HG02970 (cell line): ENCODE measurements around the gene CCDC194.

Experiments
- ATAC-seq: cut with Tn5 transposase; IDR thresholded peaks from one replicate; pipeline ENCODE4 v1.9.1; 2021; ENCODE audit warnings: mild to moderate bottlenecking, moderate library complexity, moderate number of reproducible peaks; ENCODE audit not compliant: unreplicated experiment, low FRiP score

CCDC194 gene, protein sequence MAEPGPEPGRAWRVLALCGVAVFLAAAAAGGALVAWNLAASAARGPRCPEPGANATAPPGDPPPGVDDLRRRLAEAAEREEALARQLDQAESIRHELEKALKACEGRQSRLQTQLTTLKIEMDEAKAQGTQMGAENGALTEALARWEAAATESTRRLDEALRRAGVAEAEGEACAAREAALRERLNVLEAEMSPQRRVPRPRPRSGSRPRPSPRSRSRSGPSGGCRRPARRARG

DNA sequence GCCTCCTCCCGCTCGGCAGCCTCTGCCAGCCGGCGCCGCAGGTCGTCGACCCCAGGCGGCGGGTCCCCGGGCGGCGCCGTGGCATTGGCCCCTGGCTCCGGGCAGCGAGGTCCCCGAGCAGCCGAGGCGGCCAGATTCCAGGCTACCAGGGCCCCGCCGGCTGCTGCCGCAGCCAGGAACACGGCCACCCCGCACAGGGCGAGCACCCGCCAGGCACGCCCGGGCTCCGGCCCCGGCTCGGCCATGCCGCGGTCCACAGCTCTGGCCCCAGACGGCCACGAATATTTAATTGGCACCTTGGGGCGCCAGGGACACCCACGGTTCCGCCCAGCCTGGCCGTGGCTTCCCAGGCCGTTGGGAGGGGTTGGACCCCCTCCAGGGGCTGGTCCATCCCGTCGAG, at the start of gene CCDC194:
CCDC194 (minus strand) TSS at position 283 of the 400 bp plus-strand sequence; CDS start at position 245, 38 bp downstream.
- ATAC-seq: no peak

DNA sequence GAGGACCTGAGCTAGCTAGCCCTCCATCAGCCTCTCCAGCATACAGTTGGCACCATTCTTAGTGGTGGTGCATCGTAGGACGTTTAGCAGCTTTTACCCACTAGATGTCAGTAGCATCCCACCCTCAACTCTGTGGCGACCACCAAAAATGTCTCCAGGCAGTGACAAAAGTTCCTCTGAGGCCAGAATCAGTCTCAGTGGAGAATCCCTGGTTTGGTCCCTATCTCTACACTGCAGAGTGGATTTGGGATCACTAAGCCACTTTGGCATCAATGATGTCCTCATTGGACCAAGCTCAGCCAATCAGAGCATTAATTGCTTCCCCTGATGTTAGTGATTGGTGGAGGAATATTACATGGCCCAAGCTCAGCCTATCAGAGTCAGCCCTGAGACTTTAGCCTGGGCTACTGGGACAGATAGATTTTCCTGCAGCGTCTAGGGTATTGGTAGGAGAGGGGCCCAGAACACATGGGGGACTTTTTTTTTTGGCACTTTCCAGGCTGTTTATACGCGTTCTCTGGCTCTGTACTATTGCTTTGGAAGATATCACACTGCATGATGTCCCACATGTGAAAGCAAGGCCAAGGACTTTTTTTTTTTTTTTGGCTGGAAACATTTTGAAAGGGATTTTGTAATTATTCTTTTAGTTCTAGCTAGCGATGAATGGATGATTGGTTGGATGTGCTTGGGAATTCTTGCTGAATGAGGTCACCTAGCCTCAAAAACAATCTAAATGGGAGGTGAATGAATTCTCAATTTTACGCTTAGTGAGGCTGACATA, 47.4 kb upstream of the CCDC194 start:
- no peak for ATAC-seq

DNA sequence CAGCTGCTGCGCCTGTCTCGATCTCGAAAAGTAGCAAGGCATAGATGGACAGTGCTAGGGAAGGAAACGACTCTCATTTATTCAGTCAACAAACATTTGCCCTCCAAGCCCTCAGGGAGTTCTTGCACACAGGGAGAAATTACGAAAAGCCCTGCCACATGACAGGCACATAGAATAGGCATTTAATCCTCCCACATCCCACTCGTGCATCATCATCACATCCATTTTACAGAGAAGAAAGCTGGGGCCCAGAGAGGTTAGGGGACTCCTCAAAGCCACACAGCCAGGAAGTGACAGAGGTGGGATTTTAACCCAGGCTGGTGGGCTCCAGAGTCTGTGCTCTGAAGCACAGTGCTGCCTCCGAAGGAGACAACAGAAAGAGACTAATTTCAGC, 42.9 kb upstream of the CCDC194 start:
- no peak for ATAC-seq

DNA sequence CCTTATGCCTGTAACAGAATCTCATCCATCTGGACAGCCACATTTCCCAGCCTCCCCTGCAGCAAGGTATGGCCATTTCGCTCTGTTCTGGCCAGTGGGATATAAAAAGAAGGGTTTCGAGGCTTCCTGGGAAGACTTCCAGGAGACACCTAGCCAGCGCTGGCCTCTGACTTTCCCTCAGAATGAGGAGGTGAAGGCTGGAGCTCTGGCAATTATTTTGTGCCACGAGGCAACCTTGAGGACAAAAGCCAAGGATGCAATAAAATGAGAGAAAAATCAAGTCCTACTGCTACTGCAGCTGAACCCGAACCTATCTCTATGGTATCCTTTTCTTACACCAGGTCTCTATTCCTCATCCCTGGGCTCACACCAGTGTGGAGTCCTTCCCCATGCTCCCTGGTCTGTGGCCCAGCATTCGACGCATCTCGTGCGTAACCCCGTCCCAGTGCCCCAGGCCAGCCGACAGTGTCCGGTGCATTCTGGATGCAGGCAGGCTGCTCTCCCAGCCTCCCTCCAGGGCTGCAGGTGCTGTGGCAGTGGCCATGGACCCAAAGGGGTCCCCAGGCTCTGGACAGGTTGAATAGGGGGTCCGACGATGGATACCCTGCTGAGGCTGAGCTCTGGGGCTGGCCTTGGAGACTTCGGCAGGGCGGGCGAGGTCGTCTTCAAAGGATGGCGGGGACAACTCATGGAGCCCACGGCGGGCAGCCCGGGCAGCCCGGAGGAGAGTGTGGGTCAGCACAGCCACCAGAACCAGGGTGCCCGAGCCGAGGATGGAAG, 42.3 kb upstream of the CCDC194 start:
- ATAC-seq: no peak

DNA sequence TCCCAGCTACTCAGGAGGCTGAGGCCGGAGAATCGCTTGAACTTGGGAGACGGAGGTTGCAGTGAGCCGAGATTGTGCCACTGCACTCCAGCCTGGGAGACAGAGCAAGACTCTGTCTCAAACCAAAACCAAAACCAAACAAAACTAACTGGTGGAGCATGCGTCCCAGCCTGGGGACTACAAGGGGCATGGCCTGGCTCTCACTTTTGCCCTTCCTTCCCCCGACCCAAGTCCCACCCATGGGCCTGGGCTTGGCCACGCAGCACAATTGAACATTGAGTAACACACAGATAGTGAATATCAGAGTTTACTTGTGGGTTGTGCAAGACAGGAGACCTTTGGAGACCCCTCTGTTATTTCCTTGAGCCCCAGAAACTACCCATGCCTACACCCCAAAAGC, 41.2 kb upstream of the CCDC194 start:
- ATAC-seq: no peak

DNA sequence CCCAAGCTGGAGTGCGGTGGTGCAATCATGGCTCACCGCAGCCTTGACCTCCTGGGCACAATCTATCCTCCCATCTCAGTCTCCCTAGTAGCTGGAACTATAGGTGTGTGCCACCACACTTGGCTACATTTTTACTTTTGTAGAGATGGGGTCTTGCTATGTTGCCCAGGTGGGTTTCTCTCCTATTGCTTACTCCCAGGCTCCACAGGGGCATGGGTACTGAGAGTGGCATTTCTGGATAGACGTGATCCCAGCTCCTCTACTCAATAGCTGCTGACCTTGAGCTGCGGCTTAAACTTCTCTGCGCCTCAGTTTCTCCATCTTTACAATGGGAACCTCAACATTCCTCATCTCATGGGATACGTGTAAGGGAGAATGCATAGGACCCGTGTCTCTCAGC, 37.4 kb upstream of the CCDC194 start:
- ATAC-seq: no peak

DNA sequence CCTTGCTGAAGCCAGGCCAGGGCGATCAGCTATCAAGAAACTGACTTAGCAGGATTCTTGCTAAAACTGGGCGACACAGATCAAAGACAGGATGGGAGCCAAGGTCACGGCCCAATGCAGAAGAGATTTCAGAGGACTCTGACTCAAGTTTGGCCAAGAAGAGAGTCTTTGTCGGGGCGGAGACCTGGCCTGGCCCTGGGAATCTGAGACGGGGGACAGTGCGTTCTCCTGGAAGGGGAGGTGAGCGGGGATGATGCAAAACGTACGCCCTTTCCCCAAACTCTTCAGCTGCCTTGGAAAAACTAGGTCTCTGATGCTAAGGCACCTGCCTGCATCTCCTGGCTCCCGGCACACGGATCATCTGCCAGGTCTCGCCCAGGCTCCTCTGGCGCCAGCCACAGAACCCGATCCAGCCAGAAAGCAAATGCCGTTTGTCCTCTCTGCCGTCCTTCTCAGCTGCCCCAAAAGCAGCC, 35.7 kb upstream of the CCDC194 start:
- no peak for ATAC-seq

DNA sequence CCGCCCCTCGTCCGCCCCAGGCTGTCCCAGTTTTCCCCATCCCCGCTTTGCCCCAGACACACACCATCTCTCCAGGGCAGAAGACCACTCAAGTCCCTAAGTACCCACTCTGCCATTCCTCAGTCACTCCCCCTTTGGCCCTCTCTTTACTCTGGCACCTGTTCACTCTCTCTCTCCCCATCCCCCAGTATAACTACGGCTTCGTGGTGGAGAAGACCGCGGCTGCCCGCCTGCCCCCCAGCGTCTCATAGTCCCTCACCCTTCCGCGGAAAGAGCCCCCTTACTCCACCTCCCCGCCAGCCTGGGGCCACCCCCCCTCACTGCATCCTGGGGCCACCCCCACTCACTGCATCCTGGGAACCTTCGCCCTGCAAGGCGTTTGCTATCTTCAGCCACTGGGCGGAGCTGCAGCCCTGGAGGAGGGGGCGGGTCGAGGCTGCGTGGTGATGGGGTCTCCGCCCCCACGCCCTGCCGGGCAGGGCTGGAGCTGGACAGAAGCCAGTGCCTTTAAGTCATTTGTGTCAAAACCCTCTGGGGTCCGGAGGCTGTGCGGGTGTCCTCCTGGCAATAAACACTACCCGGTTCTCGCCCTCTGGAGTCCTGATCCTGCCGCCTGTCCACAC, 30.9 kb upstream of the CCDC194 start:
- ATAC-seq: no peak

DNA sequence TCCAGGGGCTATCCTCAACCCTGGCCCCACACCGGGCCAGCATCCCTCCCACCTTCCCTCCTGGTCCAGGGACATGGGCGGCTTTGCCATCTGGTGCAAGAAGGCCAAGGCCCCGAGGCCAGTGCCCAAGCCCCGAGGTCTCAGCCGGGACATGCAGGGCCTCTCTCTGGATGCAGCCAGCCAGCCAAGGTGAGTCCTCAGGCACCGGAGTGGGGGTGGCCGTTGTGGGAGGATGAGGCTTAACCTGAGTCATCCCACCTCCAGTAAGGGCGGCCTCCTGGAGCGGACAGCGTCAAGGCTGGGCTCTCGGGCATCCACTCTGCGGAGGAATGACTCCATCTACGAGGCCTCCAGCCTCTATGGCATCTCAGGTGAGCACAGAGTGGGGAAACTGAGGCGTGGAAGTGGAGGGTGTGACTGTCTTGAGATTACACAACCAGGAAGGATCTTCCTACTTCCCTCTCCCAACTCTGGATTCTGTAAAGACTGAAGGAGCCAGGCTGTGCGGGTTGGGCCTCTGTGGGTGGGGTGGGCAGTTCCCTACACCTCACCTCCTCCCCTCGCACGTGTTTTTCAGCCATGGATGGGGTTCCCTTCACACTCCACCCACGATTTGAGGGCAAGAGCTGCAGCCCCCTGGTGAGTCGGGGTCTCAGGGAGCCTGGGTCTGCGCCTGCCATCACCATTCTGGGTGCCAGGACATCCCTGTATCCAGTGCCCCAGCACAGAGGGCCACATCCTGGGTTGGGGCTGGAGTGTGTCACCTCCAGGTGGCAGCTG, 29.6 kb upstream of the CCDC194 start:
- no peak for ATAC-seq

DNA sequence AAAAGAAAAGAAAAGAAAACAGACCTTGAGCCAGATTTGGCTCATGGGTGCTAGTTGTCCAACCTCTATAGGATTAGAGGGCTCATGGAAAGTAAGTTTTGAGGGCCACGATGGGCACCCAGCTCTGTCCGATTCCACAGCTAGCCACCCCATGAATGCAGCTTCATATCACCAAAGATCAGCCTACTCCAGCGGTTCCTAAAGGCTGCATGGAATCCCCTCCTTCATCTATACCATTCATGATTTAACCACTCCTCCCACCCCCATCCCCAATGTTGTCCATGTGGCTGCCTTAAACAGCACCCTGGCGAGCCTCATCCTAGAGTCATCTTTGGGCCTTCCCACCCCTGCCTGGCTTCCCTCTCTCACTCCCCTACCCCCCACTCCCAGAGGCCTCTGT, 27.9 kb upstream of the CCDC194 start:
- no peak for ATAC-seq

DNA sequence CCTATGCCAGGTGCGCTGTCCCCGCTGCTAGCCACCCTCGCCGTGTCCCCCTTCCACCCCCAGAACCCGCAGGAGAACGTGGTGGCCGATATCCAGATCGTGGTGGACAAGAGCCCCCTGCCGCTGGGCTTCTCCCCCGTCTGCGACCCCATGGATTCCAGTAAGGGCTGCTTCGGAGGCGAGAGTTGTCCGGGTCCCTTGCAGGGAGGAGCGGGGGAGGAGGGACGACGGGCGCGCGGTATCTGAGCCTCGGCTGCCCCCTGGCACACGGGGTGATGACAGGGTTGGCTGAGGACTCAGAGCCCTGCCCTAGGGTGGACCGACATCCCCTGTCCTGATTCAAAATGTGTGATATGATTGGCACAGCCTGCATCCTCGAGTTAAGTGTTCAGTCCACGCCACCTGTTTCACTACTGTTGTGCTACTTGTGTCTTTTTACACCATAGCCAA, 26.5 kb upstream of the CCDC194 start:
- no peak for ATAC-seq

DNA sequence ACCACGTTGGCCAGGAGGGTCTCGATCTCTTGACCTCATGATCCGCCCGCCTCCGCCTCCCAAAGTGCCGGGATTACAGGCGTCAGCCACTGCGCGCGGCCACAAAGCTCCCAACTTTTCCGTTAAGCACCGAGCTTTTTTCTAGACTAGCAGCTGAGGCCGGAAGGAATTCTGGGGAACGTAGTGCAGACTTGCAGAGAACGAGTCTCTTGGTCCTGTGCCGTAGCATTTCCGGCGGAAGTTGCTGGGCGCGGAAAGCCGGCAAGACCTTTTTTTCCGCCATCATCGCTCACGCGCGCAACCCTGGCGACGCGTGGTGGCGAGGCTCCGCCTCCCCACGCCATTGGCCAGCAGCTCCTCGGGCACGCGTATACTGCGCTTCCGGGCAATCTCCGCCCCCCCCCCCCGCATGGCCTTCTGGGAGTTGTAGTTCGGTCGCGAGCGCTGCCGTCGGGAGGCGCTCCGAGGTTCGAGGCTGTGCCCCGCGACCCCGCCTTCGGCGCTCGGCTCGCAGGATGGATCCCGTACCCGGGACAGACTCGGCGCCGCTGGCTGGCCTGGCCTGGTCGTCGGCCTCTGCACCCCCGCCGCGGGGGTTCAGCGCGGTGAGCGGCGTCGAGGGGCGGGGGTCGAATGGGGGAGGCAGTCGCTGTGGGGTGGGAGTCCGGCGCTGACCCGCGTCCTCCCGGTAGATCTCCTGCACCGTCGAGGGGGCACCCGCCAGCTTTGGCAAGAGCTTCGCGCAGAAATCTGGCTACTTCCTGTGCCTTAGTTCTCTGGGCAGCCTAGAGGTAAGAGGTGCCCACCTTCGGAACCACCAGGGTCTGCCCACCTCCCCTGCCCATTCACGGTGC, 25.9 kb upstream of the CCDC194 start, which contains the start of gene MVB12A:
MVB12A (plus strand) TSS at position 427 of the 854 bp plus-strand sequence; CDS start at position 516, 89 bp downstream.
- peak; percentile 94 for ATAC-seq

DNA sequence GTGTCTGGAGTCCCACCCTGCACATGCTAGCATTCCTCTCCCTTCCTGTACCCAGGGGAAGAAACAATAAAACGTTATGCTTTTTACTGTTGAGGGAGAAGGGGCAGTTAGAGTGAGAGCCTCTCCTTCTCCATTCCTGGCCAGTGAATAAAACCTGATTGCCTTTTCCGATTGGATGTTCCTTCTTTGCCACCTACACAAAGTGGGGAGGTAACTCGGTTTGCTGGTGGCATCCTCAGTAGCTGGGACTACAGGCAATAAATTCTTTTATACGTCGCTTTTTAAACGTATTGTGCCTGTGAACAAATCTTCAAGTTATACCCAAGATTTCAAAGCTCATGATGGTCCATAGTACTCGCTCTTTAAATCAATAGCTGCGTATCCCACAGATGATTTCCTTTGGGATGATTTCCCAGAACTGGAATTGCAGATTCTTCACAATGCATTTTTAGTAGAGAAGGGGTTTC, 25.2 kb upstream of the CCDC194 start:
- ATAC-seq: no peak

DNA sequence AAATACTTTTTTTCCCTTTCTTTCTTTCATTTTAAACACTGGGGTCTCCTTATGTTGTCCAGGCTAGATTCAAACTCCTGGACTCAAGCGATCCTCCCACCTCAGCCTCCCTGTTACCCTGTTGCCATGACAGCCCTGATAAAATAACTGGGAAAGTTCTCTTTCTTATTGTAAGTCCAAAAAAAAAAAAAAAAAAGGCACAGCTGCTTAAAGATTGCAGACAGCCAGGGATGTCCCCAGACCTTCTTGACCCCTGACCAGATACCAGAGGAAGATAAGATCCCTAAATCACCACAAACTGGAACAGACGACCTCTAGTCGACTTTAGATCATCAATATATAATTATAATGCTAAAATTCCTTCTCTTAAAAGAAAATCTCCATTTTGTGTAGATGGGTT, 24.7 kb upstream of the CCDC194 start:
- no peak for ATAC-seq

DNA sequence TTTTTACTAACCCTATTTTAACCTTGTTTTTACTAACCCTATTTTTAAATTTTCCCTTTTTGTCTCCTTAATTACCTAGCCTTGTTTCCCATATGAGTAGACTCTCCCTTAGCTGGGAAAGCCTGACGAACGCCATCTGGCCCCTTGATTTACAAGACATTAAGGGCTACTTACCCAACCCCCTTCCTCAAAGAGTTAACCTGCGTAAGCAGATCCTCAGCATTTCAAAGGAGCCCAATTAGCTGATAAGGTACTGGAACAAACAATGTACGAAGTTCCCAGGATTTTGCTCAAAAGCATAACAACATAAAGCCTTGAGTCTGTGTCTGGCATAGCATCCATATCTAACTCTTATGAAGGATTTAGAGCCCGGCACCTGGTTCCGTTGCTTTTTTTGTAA, 21.1 kb upstream of the CCDC194 start:
- no peak for ATAC-seq

DNA sequence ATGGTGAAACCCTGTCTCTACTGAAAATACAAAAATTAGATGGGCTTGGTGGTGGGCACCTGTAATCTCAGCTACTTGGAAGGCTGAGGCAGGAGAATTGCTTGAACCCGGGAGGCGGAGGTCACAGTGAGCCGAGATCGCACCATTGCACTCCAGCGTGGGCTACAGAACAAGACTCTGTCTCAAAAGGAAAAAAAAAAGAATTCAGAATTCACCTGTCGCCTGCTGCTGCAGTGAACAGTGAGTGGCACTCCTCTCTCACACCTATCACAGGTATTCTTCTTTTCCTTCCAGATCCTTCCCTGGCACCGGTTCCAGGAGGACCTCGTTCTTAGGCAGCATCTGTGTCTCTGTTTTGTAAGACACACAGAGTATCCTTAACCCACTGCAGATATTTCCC, 20.1 kb upstream of the CCDC194 start:
- no peak for ATAC-seq

DNA sequence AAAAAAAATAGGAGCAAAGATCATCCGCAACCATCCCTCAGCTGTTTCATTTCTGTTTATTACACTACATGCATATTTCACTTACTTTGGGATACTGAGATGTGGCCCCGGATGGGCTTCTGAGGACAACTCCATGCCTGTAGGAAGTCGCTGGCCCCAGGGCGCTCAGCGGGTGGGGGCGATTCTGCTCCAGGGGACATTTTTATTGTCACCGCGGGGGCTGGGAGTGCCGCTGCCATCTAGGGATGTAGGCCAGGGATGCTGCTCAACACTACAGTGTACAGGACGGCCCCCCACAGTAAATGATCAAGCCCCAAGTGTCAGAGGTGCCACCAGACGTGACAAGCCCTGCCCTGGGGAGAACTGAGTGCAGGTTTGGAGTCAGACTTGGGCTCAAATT, 17.8 kb upstream of the CCDC194 start:
- no peak for ATAC-seq

DNA sequence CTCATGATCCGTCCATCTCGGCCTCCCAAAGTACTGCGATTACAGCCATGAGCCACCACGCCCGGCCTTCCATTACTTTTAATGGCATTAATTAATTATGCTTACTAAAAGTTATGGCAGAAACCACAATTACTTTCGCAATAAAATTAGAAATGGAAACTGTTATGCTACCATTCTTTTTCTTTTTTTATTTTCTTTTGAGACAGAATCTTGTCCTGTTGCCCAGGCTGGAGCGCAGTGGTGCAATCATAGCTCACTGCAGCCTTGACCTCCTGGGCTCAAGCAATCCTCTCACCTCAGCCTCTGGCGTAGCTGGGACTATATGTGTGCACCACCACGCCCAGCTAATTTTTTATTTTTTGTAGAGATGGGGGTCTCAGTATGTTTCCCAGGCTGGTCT, 16.0 kb upstream of the CCDC194 start:
- no peak for ATAC-seq

DNA sequence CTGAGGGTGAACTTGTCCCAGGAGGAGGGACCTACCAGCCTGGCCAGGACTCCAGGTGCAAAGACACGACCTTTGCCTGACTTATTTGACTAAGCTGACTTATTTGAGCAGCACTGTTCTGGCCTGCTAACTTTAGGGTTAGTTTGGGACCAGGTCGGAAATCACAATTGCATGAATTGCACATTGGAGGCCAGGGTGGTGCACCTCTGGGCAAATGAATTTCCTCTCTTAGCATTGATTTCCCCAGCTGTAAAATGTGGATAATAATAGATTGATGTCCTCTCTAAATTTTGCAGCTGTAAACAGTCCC, 12.8 kb upstream of the CCDC194 start:
- ATAC-seq: no peak
